ENCODE measurements around the gene IQCB1. TPM values are rescaled to one million over a fixed set of nuclear protein-coding genes. Genes with fewer than 3 reads are reported as not detected.

IQCB1 gene
- total RNA-seq, 1 experiment from 2014 or later: 49.5 TPM

GRCh38 chr3:121740896-121741295 lies 94.0 kb downstream of the IQCB1 start:
- no TSS peak for BruUV-seq (replicated peaks)
- H3K36me3 ChIP-seq (ENCODE audit: insufficient read depth, low read length, poor library complexity, severe bottlenecking): no peaks in the 10 kb centered on the region
- no peak for TF ChIP-seq EZH2 (IDR thresholded peaks at IDR 0.05; ENCODE audit: borderline replicate concordance, low read depth, low read length, poor library complexity, severe bottlenecking)
- no peak for TF ChIP-seq CTCF (conservative IDR thresholded peaks at IDR 0.05; ENCODE audit: low read depth, low read length)
- no peak overlapping the region for H3K4me3 ChIP-seq (ENCODE audit: low read depth, low read length, poor library complexity, severe bottlenecking)
- no peak overlapping the region for H3K27ac ChIP-seq (ENCODE audit: low read depth, low read length, poor library complexity, severe bottlenecking)
- H3K27me3 ChIP-seq (replicated peaks; ENCODE audit: insufficient read depth, low read depth, low read length, poor library complexity): no peaks in the 10 kb centered on the region
- H3K9me3 ChIP-seq (ENCODE audit: low read depth, low read length, poor library complexity, severe bottlenecking): no peaks in the 10 kb centered on the region
- no peak for DNase-seq (ENCODE audit: low spot score)
- ChIA-PET POLR2A (ENCODE audit: low non-redundant PET) (no interaction called here), CTCF (no interaction called here)
- intact Hi-C loops (cut with micrococcal nuclease; ENCODE audit: unreplicated experiment): no loop called here
- H3K4me1 ChIP-seq (ENCODE audit: insufficient read depth, low read length, poor library complexity, severe bottlenecking): no peaks in the 10 kb centered on the region

DNA sequence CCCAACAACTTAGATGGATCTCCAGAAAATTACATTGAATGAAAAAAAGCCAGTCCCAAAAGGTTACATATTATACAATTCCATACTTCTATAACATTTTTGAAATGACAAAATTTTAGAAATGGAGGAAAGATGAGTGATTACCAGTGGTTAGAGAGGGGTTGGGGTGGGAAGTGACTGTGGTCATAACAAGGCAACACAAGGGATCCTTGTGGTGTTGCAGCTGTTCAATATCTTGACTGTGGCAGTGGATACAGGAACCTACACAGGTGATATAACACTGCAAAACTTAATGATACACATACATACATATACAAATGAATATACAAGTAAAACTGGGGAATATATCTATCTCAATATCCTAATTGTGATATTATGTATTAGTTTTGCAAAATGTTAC lies 95.0 kb downstream of the IQCB1 start:
- TF ChIP-seq EZH2 (IDR thresholded peaks at IDR 0.05; ENCODE audit: borderline replicate concordance, low read depth, low read length, poor library complexity, severe bottlenecking) (no peak), CTCF (conservative IDR thresholded peaks at IDR 0.05; ENCODE audit: low read depth, low read length) (no peak)
- Histone ChIP-seq H3K9me3 (ENCODE audit: low read depth, low read length, poor library complexity, severe bottlenecking) (no peaks in the 10 kb centered on the region), H3K27me3 (replicated peaks; ENCODE audit: insufficient read depth, low read depth, low read length, poor library complexity) (no peaks in the 10 kb centered on the region), H3K4me3 (ENCODE audit: low read depth, low read length, poor library complexity, severe bottlenecking) (no peak overlapping the region), H3K27ac (ENCODE audit: low read depth, low read length, poor library complexity, severe bottlenecking) (no peak overlapping the region), H3K36me3 (ENCODE audit: insufficient read depth, low read length, poor library complexity, severe bottlenecking) (no peaks in the 10 kb centered on the region), H3K4me1 (ENCODE audit: insufficient read depth, low read length, poor library complexity, severe bottlenecking) (no peaks in the 10 kb centered on the region)
- DNase-seq (ENCODE audit: low spot score): no peak
- intact Hi-C loops (cut with micrococcal nuclease; ENCODE audit: unreplicated experiment): no loop called here
- no TSS peak for BruUV-seq (replicated peaks)
- CTCF ChIA-PET: no interaction called here
- POLR2A ChIA-PET (ENCODE audit: low non-redundant PET): no interaction called here

DNA sequence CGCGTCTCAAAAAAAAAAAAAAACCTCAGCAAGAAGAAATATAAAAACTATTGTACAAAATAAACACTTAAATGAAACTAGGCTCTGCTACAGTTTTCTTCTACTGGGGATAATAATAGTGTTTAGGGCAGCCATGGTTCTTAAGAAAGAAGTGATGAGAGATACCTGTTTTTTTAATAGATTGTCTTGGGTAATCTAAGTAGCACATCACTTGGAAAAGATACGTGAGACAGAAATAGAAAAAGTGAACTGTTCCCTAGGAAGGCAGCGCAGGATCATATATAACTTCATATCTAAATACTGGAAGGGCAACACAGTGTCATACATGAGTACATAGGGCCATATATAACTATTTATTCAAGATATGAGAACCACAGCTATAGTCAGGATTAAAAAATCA lies 97.2 kb downstream of the IQCB1 start:
- Histone ChIP-seq H3K27ac (ENCODE audit: low read depth, low read length, poor library complexity, severe bottlenecking) (no peak overlapping the region), H3K4me3 (ENCODE audit: low read depth, low read length, poor library complexity, severe bottlenecking) (no peak overlapping the region), H3K4me1 (ENCODE audit: insufficient read depth, low read length, poor library complexity, severe bottlenecking) (no peaks in the 10 kb centered on the region), H3K36me3 (ENCODE audit: insufficient read depth, low read length, poor library complexity, severe bottlenecking) (no peaks in the 10 kb centered on the region), H3K27me3 (replicated peaks; ENCODE audit: insufficient read depth, low read depth, low read length, poor library complexity) (no peaks in the 10 kb centered on the region), H3K9me3 (ENCODE audit: low read depth, low read length, poor library complexity, severe bottlenecking) (no peaks in the 10 kb centered on the region)
- no TSS peak for BruUV-seq (replicated peaks)
- TF ChIP-seq EZH2 (IDR thresholded peaks at IDR 0.05; ENCODE audit: borderline replicate concordance, low read depth, low read length, poor library complexity, severe bottlenecking) (no peak), CTCF (conservative IDR thresholded peaks at IDR 0.05; ENCODE audit: low read depth, low read length) (no peak)
- no peak for DNase-seq (ENCODE audit: low spot score)
- CTCF ChIA-PET: no interaction called here
- intact Hi-C loops (cut with micrococcal nuclease; ENCODE audit: unreplicated experiment): no loop called here
- POLR2A ChIA-PET (ENCODE audit: low non-redundant PET): no interaction called here

All from A673 (cell line).